ENCODE data around the gene CRTAC1. TPM values are rescaled to one million over a fixed set of nuclear protein-coding genes. Genes with fewer than 3 reads are reported as not detected.
A peak's percentile ranks its signal among the peaks of the same experiment; 100 is the strongest.

The CRTAC1 gene
- total and polyA plus RNA-seq, 8 donors: 2.5 to 44.0 (median 4.4) TPM

GRCh38 chr10:97858001-97858439 is 172.4 kb downstream of the CRTAC1 start:
- H3K27ac ChIP-seq: no peak overlapping the region
- ATAC-seq (peak; percentile 73), DNase-seq (no peak)
- H3K36me3 ChIP-seq: no peaks in the 10 kb centered on the region
- TF ChIP-seq CTCF (IDR thresholded peaks at IDR 0.05): no peak
- H3K4me1 ChIP-seq: no peaks in the 10 kb centered on the region
- intact Hi-C loops (cut with DNase I): no loop called here
- peaks cover 0 to 13% of the 10 kb centered on the region in 2 donors for H3K27me3 ChIP-seq
- H3K9me3 ChIP-seq: no peaks in the 10 kb centered on the region
- no peak overlapping the region for H3K4me3 ChIP-seq

GRCh38 chr10:97854743-97855142 is 175.7 kb downstream of the CRTAC1 start:
- no peak for TF ChIP-seq CTCF (IDR thresholded peaks at IDR 0.05)
- intact Hi-C loops (cut with DNase I): no loop called here
- ATAC-seq (no peak), DNase-seq (no peak)
- Histone ChIP-seq H3K27me3 (peaks cover 15 to 46% of the 10 kb centered on the region in 2 donors), H3K9me3 (no peaks in the 10 kb centered on the region), H3K27ac (no peak overlapping the region), H3K36me3 (no peaks in the 10 kb centered on the region), H3K4me1 (peaks cover 4 to 5% of the 10 kb centered on the region in 2 donors), H3K4me3 (no peak overlapping the region)

GRCh38 chr10:97852840-97853405 is 177.5 kb downstream of the CRTAC1 start:
- DNase-seq (no peak), ATAC-seq (no peak)
- H3K36me3 ChIP-seq: no peaks in the 10 kb centered on the region
- intact Hi-C loops (cut with DNase I): no loop called here
- TF ChIP-seq CTCF (IDR thresholded peaks at IDR 0.05): no peak
- H3K4me3 ChIP-seq: no peak overlapping the region
- peaks cover 4 to 5% of the 10 kb centered on the region in 2 donors for H3K4me1 ChIP-seq
- H3K27ac ChIP-seq: no peak overlapping the region
- peaks cover 15 to 64% of the 10 kb centered on the region in 2 donors for H3K27me3 ChIP-seq
- no peaks in the 10 kb centered on the region for H3K9me3 ChIP-seq

- Histone ChIP-seq H3K4me1 (peaks cover 4 to 5% of the 10 kb centered on the region in 2 donors), H3K9me3 (no peaks in the 10 kb centered on the region), H3K36me3 (no peaks in the 10 kb centered on the region), H3K4me3 (no peak overlapping the region), H3K27me3 (peaks cover 15 to 71% of the 10 kb centered on the region in 2 donors), H3K27ac (no peak overlapping the region)
- no peak for DNase-seq
- intact Hi-C loops (cut with DNase I): no loop called here
- ATAC-seq: no peak
- TF ChIP-seq CTCF (IDR thresholded peaks at IDR 0.05): no peak
These were observed 178.1 kb downstream of the CRTAC1 start for GRCh38 chr10:97852277-97852676.

GRCh38 chr10:97851341-97852001 is 178.9 kb downstream of the CRTAC1 start:
- DNase-seq (no peak), ATAC-seq (no peak)
- Histone ChIP-seq H3K9me3 (no peaks in the 10 kb centered on the region), H3K4me1 (peaks cover 4 to 5% of the 10 kb centered on the region in 2 donors), H3K27me3 (peaks cover 15 to 71% of the 10 kb centered on the region in 2 donors), H3K4me3 (no peak overlapping the region), H3K36me3 (no peaks in the 10 kb centered on the region), H3K27ac (no peak overlapping the region)
- TF ChIP-seq CTCF (IDR thresholded peaks at IDR 0.05): no peak
- intact Hi-C loops (cut with DNase I): no loop called here

Measured in left lung (tissue), 10 donors.